DMS153 treated with DMSO at 0.1 percent for 48 hours (cell line): ENCODE data around the gene PAFAH1B2.
"Not testable (repeated sequence)": the region's sequence is repeated elsewhere in the genome, so short reads cannot be mapped to it uniquely, and the experiment has no call there.

Experiments
- DNase-seq: peaks from one replicate; lab custom pipeline; 2025; ENCODE audit not compliant: unreplicated experiment; lab: John Stamatoyannopoulos, UW

Gene PAFAH1B2

DNA sequence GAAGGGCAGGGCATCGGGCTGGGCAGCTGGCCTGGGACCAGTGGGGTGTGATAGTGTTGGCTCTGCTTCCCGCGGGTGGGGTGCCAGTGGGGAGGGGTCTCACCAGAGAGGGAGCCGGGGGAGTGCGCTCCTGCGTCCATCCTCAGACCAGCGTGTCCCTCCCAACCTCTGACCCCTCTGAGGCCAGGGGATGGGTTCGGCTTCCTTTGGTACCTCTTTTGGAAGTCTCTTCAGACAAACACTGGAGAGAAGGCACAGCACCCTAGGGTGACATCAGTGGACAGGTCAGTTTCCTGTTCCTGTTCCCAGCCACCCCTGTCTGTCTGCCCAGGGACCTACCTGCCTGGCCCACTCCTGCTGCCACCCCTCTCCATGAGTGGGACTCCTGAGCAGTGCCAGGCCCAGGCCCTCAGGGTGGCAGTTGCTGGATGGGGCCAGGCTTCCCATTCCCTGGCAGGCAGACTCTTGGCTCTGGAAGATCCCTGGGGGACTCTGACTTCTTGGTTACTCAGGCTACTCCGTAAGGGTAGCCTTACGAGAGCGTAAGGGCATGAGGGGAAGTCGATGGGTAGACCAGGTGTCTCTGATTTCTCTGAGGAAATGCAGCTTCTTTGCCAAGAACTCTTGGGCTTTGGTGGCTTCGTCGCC, 57.7 kb downstream of the PAFAH1B2 start:
- DNase-seq, result no peak

DNA sequence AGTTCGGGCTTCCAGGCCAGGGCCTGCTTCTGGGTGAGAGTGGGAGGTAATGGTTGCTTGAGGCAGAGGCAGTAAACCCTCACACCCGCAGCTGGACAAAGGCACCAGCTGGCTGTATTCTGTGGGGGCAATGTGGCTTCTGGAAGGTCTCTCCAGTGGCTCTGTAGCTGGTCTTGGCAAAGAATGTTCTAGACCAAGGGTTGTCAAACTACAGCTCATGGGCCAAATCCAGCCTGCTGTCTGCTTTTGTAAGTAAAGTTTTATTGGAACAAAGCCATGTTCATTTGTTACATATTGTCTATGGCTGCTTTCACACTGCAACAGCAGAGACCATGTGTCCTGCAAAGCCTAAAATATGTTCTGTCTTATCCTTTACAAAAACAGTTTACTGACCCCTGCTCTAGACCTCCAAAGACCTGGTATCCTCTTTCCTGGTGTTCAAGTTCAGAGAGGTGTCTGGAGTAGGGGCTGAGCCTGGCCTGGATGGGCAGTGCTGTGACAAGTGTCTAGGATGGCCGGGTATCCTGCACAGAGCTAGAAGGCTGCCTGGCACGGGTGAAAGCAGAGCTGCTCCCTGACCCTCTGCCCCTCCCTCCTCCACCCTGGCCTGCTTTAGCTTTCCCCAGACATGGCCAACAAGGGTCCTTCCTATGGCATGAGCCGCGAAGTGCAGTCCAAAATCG, 58.4 kb downstream of the PAFAH1B2 start:
- no peak for DNase-seq

DNA sequence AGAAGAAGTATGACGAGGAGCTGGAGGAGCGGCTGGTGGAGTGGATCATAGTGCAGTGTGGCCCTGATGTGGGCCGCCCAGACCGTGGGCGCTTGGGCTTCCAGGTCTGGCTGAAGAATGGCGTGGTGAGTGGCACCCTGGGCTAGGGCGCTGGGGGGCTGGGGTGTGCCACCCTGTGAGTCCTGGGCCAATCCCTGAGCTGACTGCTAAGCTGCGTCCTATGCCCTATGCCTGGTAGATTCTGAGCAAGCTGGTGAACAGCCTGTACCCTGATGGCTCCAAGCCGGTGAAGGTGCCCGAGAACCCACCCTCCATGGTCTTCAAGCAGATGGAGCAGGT, 59.0 kb downstream of the PAFAH1B2 start:
- DNase-seq, result no peak

DNA sequence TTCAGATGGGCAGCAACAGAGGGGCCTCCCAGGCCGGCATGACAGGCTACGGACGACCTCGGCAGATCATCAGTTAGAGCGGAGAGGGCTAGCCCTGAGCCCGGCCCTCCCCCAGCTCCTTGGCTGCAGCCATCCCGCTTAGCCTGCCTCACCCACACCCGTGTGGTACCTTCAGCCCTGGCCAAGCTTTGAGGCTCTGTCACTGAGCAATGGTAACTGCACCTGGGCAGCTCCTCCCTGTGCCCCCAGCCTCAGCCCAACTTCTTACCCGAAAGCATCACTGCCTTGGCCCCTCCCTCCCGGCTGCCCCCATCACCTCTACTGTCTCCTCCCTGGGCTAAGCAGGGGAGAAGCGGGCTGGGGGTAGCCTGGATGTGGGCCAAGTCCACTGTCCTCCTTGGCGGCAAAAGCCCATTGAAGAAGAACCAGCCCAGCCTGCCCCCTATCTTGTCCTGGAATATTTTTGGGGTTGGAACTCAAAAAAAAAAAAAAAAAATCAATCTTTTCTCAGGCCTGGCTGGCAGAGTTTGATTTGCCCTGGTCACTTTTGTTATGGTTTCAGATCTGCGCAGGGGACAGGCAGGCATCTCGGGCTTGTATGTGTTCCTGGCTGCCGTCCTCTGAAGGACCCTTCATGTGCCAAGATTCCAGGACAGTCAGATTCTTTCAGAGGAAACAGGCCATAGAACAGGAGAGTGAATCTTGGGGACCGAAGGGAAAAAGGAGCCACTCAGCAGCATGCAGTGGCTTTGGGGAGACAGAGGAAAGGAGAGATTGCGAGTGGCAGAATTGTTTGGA, 60.4 kb downstream of the PAFAH1B2 start:
- no peak for DNase-seq

DNA sequence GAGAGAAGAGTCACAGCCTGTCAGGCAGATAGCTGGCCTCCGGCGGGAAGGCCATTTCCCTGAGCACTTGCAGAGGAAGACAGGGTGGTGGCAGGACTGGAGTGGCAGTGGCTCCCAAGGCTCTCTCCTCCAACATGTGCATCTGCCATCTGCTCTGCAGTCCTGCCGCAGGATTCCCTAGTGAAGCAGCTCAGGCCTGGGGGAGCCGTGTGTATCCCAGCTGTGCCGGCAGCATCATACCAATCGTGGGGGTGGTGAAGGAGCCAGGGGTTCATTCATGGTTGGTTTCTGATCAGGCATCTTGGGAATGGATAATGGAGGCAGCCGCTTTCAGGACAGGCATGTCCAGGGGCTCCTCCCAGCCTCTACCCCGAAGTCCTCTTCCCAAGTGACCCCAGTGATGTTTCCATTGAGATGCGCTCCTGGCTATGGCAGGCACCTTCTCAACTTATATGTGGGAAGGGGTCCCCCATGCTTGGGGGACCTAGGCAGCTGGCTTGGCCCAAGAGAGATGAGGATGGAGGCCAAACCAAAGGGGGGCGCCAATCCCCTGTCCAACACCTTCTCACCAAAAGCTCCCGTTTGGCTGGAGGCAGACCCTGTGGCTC, 61.2 kb downstream of the PAFAH1B2 start:
- DNase-seq, result no peak

DNA sequence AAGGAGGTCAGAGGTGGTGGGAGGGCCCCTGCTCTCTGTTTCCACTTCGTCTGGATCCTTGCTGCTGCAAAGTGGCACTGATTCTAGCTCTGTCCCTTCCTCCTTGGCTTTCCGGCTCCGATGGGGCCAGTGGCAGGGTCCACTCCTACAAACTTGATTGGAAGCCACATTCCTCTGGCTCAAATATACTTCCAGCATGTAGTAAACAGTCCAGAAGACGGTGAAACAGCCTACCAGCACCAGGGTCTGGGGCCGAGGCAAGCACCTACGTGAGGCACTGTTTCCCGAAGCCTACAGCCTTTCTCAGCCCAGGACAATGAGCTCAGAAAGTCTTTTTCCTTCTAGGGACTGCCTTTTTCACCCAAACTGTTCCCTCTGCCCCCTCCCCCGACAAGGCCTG, 62.0 kb downstream of the PAFAH1B2 start:
- not testable (repeated sequence) for DNase-seq

DNA sequence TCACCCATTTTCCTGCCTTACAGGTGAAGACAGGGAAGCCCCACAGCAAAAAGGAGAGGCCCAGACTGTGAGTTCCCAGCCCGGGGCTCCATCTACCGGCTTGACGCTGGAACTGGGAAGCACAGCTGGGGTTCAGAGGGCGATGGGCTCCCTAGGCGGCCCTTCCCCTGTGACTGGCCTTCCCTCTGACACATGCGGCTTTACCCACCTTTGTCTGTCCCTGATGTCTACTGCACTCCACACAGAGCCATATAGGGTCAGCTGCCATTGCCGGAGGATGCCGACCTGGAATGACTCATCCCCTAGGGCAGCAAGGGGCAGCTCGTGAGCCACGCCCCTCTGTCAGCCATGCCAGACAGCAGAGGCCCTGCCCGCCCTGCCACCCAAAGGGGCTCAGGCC, 62.8 kb downstream of the PAFAH1B2 start:
- not testable (repeated sequence) for DNase-seq

DNA sequence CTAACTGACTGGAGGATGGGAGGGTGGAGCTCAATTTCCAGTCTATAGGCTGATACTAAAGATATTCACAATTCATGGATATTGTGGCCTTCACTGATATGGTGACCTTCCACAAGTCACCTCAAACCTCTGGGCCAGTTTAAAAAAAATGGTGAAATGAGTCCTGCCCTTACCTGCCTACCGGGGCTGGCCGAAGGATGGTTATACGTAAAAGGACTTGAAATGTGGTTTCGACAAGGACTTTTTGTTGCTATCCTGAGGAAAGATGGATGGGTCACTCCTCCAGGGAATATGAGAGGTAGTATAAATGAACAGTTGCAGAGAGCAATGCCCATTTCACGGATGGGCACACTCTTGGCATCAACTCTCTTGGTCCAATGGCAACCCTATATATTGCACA, 63.4 kb downstream of the PAFAH1B2 start:
- DNase-seq, result not testable (repeated sequence)

DNA sequence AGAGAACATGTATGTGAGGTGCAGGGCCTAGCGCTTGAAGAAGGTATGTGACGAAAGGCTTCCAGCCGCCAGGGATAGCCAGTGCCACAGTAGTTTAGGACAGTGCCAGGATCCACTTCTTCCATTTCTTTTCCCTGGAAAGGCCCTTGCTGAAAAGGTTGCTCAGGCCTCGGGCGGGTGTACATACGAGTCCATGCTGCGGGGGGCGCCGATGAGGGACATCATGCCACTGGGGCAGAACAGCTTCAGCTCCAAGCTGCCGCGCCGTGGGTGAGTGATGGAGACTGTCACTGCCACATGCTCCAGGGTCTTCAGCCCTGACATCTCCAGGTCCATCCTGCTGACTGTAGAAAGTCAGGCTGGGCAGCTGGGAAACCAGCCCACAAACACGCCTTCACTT, 64.6 kb downstream of the PAFAH1B2 start:
- not testable (repeated sequence) for DNase-seq

DNA sequence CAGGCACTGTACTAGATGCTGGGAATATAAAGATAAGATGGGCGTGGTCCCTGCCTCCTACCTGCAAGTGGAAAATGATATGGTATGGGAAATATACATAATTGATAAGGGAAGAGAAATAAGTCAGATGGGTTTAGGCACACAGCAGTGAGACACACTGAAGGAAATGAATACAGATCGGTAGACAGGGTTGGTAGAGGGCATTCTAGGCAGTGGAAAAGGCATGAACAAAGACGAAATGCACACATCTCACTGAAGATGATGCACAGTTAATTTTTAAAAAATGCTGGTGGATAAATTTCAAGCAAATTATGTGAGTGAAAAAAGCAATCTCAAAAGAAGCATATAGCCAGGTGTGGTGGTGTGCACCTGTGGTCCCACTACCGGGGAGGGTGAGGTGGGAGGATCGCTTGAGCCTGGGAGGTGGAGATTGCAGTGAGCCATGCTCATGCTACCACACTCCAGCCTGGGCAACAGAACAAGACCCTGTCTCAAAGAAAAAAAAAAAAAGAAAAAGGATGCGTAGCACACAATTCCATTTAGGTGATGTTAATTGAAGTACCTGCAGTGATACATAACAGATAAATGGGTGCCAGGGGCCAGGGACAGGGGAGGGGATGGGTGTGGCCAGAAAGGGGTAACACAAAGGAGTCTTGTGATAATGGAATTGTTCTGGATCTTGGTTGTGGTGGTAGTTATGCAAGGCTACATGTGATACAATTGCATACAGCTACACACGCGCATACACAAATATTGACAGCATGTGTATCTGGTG, 65.5 kb downstream of the PAFAH1B2 start:
- DNase-seq, result not testable (repeated sequence)

DNA sequence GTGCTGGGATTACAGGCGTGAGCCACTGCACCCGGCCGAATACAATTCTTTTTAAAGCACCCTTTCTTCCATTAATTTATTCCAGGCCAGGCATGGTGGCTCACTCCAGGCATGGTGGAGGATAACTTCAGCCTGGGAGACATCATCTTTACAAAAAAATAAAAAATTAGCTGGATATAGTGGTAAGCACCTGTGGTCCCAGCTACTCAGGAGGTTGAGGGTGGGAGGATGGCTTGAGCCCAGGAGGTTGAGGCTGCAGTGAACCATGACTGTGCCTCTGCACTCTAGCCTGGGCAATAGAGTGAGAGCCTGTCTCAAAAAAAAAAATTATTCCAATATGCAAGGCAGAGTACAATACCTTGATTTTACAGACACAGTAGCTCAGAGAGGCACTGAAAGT, 66.5 kb downstream of the PAFAH1B2 start:
- no peak for DNase-seq

DNA sequence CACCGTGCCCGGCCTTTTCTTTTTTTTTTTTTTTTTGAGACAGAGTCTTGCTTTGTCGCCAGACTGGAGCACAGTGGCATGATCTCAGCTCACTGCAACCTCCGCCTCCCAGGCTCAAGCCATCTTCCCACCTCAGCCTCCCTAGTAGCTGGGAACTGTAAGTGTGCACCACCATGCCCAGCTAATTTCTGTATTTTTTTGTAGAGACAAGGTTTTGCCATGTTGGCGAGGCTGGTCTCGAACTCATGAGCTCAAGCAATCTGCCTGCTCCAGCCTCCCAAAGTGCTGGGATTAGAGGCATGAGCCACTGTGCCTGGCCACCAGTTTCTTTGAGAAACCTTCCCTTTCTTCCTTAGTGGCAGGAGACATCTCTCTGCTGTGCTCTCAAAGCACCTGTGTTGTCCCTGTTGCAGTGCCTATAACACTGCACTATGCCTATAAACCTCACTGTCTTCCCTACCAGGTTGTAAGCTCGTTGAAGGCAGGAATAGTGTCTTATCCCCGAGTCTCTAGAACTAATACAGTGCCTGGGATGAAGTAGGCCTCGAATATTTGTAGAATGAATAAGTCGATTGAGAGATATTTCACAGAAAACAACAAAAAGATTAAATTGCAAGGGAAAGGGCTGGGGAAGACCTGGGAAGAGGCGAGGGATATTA, 68.7 kb downstream of the PAFAH1B2 start:
- DNase-seq, result no peak

DNA sequence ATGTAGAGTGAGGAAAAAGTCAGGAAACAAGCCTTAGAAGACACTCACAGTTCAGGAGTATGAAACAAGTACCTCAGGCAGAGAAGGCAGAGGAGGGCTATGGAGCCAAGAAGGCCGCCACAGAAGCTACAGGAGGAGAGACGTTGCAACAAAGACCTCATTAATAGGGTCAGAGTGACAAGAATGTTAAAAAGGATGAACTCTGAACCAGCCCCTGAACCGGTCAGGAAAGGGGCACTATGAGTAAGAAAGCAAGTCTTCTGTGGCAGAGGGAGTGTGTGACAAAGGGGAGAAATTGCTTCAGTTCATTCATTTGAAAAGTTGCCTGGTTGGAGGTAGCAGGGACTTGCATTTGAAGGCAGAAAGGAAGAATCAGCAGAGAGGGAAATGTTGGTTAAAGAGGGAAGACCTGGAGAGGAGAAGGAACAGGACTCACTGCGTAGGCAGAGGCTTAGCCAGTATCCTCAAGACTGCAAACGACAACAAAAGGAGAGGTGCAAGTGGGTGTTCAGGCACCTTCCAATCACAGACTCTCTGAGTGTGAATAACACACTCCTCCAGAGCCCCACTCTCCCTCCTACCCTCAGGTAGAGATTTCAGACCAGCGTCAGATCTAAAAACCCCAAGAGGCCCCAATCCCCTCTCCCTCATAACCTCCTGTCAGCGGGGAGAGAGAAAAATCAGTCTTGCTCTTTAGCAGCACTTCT, 70.5 kb downstream of the PAFAH1B2 start:
- DNase-seq, result no peak

DNA sequence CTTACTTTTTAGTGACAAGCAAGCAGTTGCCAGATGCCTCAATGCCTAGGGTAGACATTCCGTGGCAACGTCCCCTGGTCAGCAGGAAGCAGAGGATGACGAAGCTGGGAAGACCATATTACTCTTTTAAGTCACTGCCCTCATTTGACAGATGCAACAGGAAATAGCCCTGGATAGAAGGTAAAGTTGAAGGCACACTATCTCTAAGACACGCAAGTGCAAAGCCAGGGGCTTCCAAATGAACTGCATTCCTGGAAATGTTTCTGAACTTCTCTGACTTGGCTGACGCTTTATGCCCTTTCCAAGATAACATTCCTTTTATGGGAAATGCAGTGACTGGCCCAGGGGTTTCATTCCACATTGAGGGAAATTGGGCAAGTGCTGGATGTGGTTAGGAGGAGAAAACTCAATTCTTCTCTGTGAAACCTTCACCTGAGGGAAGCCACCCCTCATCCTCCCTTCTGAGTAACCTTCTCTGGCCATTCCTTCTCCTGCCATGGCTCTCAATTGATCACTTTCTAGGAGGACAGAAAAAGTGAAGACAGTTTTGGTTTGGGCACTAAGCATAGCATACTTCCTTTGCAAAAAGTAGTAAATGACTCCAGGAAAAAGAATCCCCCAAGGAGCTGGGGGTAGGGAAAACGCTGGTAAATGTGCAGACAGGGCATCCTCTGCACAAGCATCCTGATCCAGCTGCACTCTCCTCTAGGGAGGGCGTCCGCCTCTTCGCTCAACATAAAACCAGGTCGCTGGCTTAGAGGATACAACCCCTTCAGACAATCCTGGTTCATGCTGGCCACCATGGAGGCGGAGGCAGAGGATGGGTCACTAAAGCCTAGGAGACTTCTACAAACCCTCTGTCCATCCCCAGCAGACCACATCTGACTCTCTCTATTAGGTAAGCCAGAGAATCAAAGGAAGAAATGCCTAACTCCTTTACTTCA, 73.3 kb downstream of the PAFAH1B2 start:
- no peak for DNase-seq

DNA sequence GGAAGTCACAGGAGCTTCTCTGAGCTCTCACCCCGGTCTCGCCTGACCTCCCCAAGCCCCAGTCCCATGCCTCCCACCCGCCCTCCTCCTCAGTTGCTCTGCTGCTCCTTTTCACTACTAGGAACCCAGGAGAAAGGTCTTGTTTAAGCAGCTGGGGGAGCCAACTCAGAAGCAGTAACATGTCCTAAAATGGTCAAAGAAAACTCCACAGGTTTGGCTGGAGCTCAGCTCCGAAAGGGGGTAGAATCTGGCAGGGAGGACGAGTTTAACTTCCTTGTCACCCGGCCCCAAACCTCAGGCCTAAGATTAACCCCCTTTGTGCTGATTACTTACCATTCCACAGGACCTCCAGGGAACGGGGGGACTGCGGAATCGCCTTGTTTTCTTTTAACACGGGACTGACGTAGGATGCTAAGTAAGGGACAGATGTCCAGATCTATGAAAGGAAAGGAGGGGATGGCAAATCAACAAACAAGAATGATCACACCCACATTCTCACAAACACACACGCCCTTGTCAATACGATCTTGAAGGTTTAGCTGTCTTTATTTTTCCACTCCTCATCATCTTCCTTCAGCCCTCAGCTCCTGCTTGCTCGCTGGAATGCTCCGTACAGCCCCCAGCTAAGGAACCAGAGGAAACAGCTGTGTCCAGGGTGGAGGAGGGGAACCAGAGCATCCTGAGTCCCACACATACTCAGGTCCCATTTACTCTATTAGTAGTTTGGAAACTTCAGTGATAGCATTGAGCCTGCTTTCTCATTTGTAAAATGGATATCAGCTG, 74.2 kb downstream of the PAFAH1B2 start:
- DNase-seq, result no peak

DNA sequence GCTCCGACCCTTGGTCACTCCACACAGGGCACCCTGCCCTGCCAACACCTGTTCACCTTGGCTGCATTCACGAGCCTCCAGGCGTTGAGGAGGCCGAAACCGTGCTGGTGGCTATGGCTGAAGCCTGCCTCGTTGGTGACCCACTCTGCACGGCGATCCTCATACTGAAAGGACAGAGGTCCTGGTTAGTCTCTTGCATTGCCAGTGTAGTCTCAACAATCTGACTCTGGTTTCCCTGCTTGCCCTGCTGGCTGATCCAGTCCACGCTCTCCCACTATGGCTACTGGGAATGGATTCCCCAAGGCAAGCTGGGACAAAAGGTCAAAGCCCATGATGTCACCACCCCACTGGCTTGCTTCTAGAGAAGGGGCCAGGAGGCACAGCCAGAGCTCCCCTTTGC, 74.9 kb downstream of the PAFAH1B2 start:
- no peak for DNase-seq

DNA sequence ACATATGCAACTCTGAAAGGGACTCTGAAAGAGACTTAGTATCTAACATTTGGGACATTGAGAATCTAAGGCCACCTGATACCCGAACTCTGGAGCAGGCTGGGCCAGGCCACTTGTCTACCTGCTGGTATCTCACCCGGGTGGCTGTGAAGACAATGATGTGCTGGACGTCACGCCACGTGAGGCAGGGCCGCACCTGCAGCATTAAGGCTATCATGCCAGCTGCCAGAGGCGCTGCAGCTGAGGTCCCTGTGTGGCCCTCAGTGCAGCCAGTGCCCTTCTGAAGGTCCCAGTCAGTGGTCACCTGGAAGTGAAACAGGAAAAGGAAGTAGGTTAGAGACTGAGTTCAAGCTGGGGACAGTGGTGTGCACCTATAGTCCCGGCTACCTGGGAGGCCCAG, 75.4 kb downstream of the PAFAH1B2 start:
- DNase-seq, result no peak

DNA sequence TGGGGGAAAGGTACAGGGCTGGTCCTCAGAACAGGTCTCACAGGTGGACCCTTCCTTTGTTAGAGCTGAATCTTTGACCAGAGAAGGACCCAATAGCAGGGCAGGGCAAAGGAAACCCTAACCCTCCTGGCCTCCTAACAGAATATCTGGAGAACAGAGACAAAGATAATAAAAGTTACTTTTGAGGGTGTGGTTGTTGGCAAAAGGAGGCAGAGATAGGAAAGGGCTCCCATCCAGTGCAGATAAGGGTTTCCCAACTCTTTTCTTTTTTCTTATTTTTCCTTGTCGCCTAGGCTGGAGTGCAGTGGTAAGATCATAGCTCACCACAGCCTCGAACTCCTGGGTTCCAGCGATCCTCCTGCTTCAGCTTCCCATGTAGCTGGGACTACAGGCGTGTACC, 75.9 kb downstream of the PAFAH1B2 start:
- DNase-seq, result no peak
